K562 (cell line): Measurements from ENCODE around the gene OSBPL3. TPM values are rescaled to one million over a fixed set of nuclear protein-coding genes. Genes with fewer than 3 reads are reported as not detected.

ENCODE experiments used
- ATF4 ChIP-seq: fragments of 450-650 bp; formaldehyde crosslinking; IDR thresholded peaks from 2 replicates; pipeline ENCODE4 v1.4.0; 2022; ENCODE audit warnings: mild to moderate bottlenecking, moderate library complexity
- GTF2A2 ChIP-seq: IDR thresholded peaks from 2 replicates; pipeline ENCODE4 v1.6.1; 2016; ENCODE audit warnings: mild to moderate bottlenecking, missing genetic modification characterization, missing compliant biosample characterization
- HDAC2 ChIP-seq: fragments of 450-650 bp; IDR thresholded peaks from 2 replicates; pipeline ENCODE4 v1.6.1; 2016; ENCODE audit warnings: mild to moderate bottlenecking
- MGA ChIP-seq: fragments of 450-650 bp; IDR thresholded peaks from 2 replicates; pipeline ENCODE4 v1.6.1; 2016; ENCODE audit warnings: mild to moderate bottlenecking, moderate library complexity
- NR2C2 ChIP-seq, 2 experiments: fragments of 200-800 bp in 1 of 2; sonication (Bioruptor generic) in 1 of 2; sonication (generic) in 1 of 2; formaldehyde crosslinking in 1 of 2; IDR thresholded peaks; 2 replicates each; pipeline versions ENCODE4 v1.6.1 to v1.8.0; 2016 to 2022; ENCODE audit warnings: mild to moderate bottlenecking in 1 of 2, missing compliant biosample characterization in 1 of 2, missing genetic modification characterization in 1 of 2, missing genetic modification reagents in 1 of 2
- PCBP2 ChIP-seq: fragments of 200-400 bp; formaldehyde crosslinking; IDR thresholded peaks from 2 replicates; pipeline ENCODE4 v1.6.1; 2018; ENCODE audit warnings: low read length, low read depth, mild to moderate bottlenecking, moderate library complexity; ENCODE audit not compliant: poor library complexity, severe bottlenecking
- TBP ChIP-seq: optimal IDR thresholded peaks from 2 replicates; pipeline ENCODE3; 2011; ENCODE audit warnings: low read depth, low read length, improper control_type of control experiment
- TCF3 ChIP-seq: sonication (generic); formaldehyde crosslinking; IDR thresholded peaks from 2 replicates; pipeline ENCODE4 v1.4.0; 2020; ENCODE audit warnings: mild to moderate bottlenecking, missing genetic modification reagents
- ZNF134 ChIP-seq: fragments of 250-450 bp; sonication (Bioruptor Pico); conservative IDR thresholded peaks from 2 replicates; pipeline ENCODE4 v1.4.0; 2020
- ZNF143 ChIP-seq: sonication (generic); formaldehyde crosslinking; IDR thresholded peaks from 2 replicates; pipeline ENCODE4 v1.9.0; 2022; ENCODE audit warnings: mild to moderate bottlenecking, missing genetic modification reagents
- ZNF717 ChIP-seq: fragments of 250-450 bp; sonication (Bioruptor Pico); IDR thresholded peaks from 2 replicates; pipeline ENCODE4 v1.5.0; 2021
- ZNF75A ChIP-seq: fragments of 450-650 bp; formaldehyde crosslinking; IDR thresholded peaks from 2 replicates; pipeline ENCODE4 v1.4.0; 2020; ENCODE audit warnings: mild to moderate bottlenecking
- polyA plus RNA-seq, 8 experiments: library from polyadenylated mRNA; depleted of rRNA in 4 of 8; stranded (reverse) in 5 of 8; unstranded in 3 of 8; fragments of >200 nt; fragmentation: Nextera tagmentation in 2 of 8; fragmentation: Illumina TruSeq in 1 of 8; extraction: Ambion mirVana in 2 of 8; extraction: Trizol in 1 of 8; gene quantifications; 2 replicates each; pipeline versions ENCODE4 v1.2.1 to v1.2.3, GENCODE V29; 2011 to 2014; ENCODE audit warnings: inconsistent platforms in 1 of 8, missing spikeins in 1 of 8
- total RNA-seq, 7 experiments: library from RNA; depleted of rRNA in 6 of 7; stranded (reverse); fragments of >200 nt in 6 of 7; fragmentation: Illumina TruSeq in 2 of 7; extraction: Trizol in 2 of 7; gene quantifications; 2 replicates each; pipeline versions ENCODE4 v1.2.1 to v1.2.3, GENCODE V29; 2011 to 2021; ENCODE audit warnings: low replicate concordance in 1 of 7
- TF ChIP-seq, protein P1 (sequence below): fragments of 250-450 bp; sonication (Bioruptor Pico); IDR thresholded peaks from 2 replicates; pipeline ENCODE4 v1.5.0; 2020; ENCODE audit warnings: mild to moderate bottlenecking
- TF ChIP-seq, protein P2 (sequence below): fragments of 250-450 bp; sonication (Bioruptor Pico); IDR thresholded peaks from 2 replicates; pipeline ENCODE4 v1.9.0; 2021; ENCODE audit warnings: mild to moderate bottlenecking

OSBPL3 gene
- total and polyA plus RNA-seq, 9 of the 15 experiments (the other 6 are each of a cell fraction or from before 2014, with no cell fraction given): 4.8 to 37.2 (median 26.5) TPM

DNA sequence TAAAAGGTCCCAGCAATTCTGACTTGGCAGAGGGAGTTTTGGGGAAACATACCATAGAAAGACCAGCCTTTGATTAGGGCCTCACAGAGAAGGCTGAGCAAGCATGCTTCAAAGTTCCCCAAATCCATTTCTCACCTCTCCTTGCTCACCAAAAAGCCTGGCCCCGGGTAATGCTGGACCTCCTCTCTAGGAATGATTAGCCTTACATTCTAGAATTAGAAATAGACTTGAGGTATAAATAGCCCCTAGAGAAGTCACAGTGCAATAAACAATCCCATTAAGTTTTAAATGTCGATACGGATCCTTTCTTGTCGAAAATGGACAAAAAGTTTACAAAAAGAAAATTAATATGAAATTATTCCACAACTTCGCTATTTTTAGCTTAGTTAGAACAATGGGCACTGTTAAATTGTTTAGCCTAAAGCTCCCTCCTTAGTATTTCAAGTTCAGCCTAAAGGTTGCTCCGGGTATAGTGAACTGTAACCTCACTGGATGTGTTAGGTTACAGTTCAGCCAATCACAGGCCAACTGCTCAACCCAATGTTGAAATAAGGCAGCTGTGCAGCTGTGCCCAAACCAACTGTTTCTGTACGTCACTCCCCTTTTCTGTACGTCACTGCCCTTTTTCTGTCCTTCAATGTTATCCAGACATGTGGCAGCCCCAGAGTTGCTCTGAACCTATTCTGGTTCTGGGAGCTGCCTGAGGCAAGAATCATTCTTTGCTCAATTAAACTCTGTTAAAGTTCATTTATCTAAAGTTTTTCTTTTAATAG lies 214.8 kb downstream of the OSBPL3 start (continued):
- TF ChIP-seq MGA: peak; percentile 43
- no peak for TF ChIP-seq TCF3 (CRISPR knock-in tag)
- TF ChIP-seq, protein P1, sequence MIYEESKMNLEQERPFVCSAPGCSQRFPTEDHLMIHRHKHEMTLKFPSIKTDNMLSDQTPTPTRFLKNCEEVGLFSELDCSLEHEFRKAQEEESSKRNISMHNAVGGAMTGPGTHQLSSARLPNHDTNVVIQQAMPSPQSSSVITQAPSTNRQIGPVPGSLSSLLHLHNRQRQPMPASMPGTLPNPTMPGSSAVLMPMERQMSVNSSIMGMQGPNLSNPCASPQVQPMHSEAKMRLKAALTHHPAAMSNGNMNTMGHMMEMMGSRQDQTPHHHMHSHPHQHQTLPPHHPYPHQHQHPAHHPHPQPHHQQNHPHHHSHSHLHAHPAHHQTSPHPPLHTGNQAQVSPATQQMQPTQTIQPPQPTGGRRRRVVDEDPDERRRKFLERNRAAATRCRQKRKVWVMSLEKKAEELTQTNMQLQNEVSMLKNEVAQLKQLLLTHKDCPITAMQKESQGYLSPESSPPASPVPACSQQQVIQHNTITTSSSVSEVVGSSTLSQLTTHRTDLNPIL (CRISPR knock-in tag): no peak
- TF ChIP-seq GTF2A2 (tag): no peak
- no peak for TF ChIP-seq ATF4 (CRISPR knock-in tag)
- no peak for TF ChIP-seq ZNF717
- no peak for TF ChIP-seq PCBP2
- no peak for TF ChIP-seq ZNF143 (CRISPR knock-in tag)
- TF ChIP-seq HDAC2: no peak
- TF ChIP-seq, protein P2, sequence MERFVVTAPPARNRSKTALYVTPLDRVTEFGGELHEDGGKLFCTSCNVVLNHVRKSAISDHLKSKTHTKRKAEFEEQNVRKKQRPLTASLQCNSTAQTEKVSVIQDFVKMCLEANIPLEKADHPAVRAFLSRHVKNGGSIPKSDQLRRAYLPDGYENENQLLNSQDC (CRISPR knock-in tag): no peak
- no peak for TF ChIP-seq TBP
- no peak for TF ChIP-seq ZNF75A (CRISPR knock-in tag)
- no peak for TF ChIP-seq ZNF134 (CRISPR knock-in tag)
- no peak for TF ChIP-seq NR2C2 (CRISPR knock-in tag; IDR thresholded peaks at IDR 0.05)
- 0 out of 2 replicates have a peak, but pooled peaks have one; percentile 39 for TF ChIP-seq NR2C2 (tag; IDR thresholded peaks at IDR 0.05)
